CD4-positive, alpha-beta T cell treated with Interleukin-4 for 4 hours (primary cell): ENCODE results near the gene ANXA2.
"Not testable (repeated sequence)": the region's sequence is repeated elsewhere in the genome, so short reads cannot be mapped to it uniquely, and the experiment has no call there.

ENCODE experiments used
- DNase-seq: peaks from one replicate; pipeline ENCODE4 v3.0.0-alpha.2; 2020

ANXA2 gene

GRCh38 chr15:60397772-60398445 lies at the start of gene ANXA2:
Gene ANXA2 (minus strand): TSS chr15:60397986. CDS start chr15:60386075, 11,911 bp downstream.
- peak; percentile 93 for DNase-seq

- peak; percentile 5 for DNase-seq
These were observed 46.6 kb upstream of the ANXA2 start for GRCh38 chr15:60444289-60444912.

- DNase-seq: no peak
These were observed 45.0 kb upstream of the ANXA2 start for GRCh38 chr15:60442763-60443162.

GRCh38 chr15:60442031-60442650 lies 44.4 kb upstream of the ANXA2 start:
- no peak for DNase-seq

GRCh38 chr15:60441331-60441730 lies 43.5 kb upstream of the ANXA2 start:
- no peak for DNase-seq

- no peak for DNase-seq
These were observed 40.9 kb upstream of the ANXA2 start for GRCh38 chr15:60438646-60439045.

- DNase-seq: no peak
These were observed 31.1 kb upstream of the ANXA2 start for GRCh38 chr15:60428935-60429334.

- no peak for DNase-seq
These were observed 29.2 kb upstream of the ANXA2 start for GRCh38 chr15:60426870-60427508.

- DNase-seq: no peak
These were observed 27.7 kb upstream of the ANXA2 start for GRCh38 chr15:60425461-60425860.

GRCh38 chr15:60424006-60424405 lies 26.2 kb upstream of the ANXA2 start:
- no peak for DNase-seq

- no peak for DNase-seq
These were observed 25.8 kb upstream of the ANXA2 start for GRCh38 chr15:60423537-60423936.

GRCh38 chr15:60421544-60421943 lies 23.8 kb upstream of the ANXA2 start:
- no peak for DNase-seq

GRCh38 chr15:60420203-60420716 lies 22.5 kb upstream of the ANXA2 start:
- no peak for DNase-seq

GRCh38 chr15:60419753-60420152 lies 22.0 kb upstream of the ANXA2 start:
- no peak for DNase-seq

GRCh38 chr15:60418096-60418495 lies 20.3 kb upstream of the ANXA2 start:
- no peak for DNase-seq

GRCh38 chr15:60417112-60417511 lies 19.3 kb upstream of the ANXA2 start:
- no peak for DNase-seq

- no peak for DNase-seq
These were observed 18.7 kb upstream of the ANXA2 start for GRCh38 chr15:60416484-60416883.

GRCh38 chr15:60414016-60414682 lies 16.4 kb upstream of the ANXA2 start:
- DNase-seq: no peak

- DNase-seq: no peak
These were observed 15.5 kb upstream of the ANXA2 start for GRCh38 chr15:60413231-60413824.

- DNase-seq: not testable (repeated sequence)
These were observed 15.0 kb upstream of the ANXA2 start for GRCh38 chr15:60412807-60413206.

- no peak for DNase-seq
These were observed 14.1 kb upstream of the ANXA2 start for GRCh38 chr15:60411774-60412425.

- not testable (repeated sequence) for DNase-seq
These were observed 12.6 kb upstream of the ANXA2 start for GRCh38 chr15:60410350-60410749.
